Activated CD8-positive, alpha-beta T cell treated with anti-CD3 and anti-CD28 coated beads for 36 hours (primary cell): ENCODE results near the gene DGKD. TPM values are rescaled to one million over a fixed set of nuclear protein-coding genes. Genes with fewer than 3 reads are reported as not detected.

Source experiments
- ATAC-seq: fragments of 200-7000 bp; cut with Tn5 transposase; one replicate; pipeline ENCODE4 v1.10.0; 2021; ENCODE audit warnings: mild to moderate bottlenecking, moderate library complexity
- CTCF ChIA-PET: fragments of 350-600 bp; sonication (Branson Sonifier 250); formaldehyde crosslinking; loops from one replicate; lab custom pipeline; 2021; ENCODE audit warnings: antibody characterized with exemption; lab: Charles Lee
- POLR2A ChIA-PET: fragments of 350-600 bp; sonication (Branson Sonifier 250); formaldehyde crosslinking; loops from one replicate; lab custom pipeline; 2021; ENCODE audit warnings: antibody characterized with exemption; lab: Charles Lee
- DNase-seq: peaks from one replicate; pipeline ENCODE4 v3.0.0-alpha.2; 2020
- H3K27ac Mint-ChIP-seq: one replicate; pipeline ENCODE4 v1.8.0; 2021; ENCODE audit warnings: mild to moderate bottlenecking, mixed read lengths
- H3K27me3 Mint-ChIP-seq: one replicate; pipeline ENCODE4 v1.8.0; 2021; ENCODE audit warnings: mixed read lengths
- H3K36me3 Mint-ChIP-seq: one replicate; pipeline ENCODE4 v1.8.0; 2021; ENCODE audit warnings: low read depth, mixed read lengths
- H3K4me1 Mint-ChIP-seq: one replicate; pipeline ENCODE4 v1.8.0; 2021; ENCODE audit warnings: low read depth, mixed read lengths
- H3K4me3 Mint-ChIP-seq: one replicate; pipeline ENCODE4 v1.8.0; 2021; ENCODE audit warnings: mild to moderate bottlenecking, moderate library complexity, mixed read lengths
- H3K9me3 Mint-ChIP-seq: one replicate; pipeline ENCODE4 v1.8.0; 2021; ENCODE audit warnings: mixed read lengths
- CTCF ChIP-seq: fragments of 200-600 bp; IDR thresholded peaks from one replicate; pipeline ENCODE4 v1.8.0; 2022; ENCODE audit warnings: antibody characterized with exemption, mild to moderate bottlenecking
- intact Hi-C: fragments of 100-400 bp; cut with micrococcal nuclease; formaldehyde crosslinking; loops from one replicate; pipeline ENCODE4 v1.10.0; 2022
- total RNA-seq, 2 experiments: library from RNA; stranded (reverse); gene quantifications; one replicate each; pipeline ENCODE4 v1.2.3, GENCODE V29; 2021

The DGKD gene
- total RNA-seq, 2 experiments from 2014 or later, result 89.6 to 99.5 TPM

GRCh38 chr2:233449081-233449901 is 95.0 kb downstream of the DGKD start:
- H3K9me3 Mint-ChIP-seq, result no peaks in the 10 kb centered on the region
- H3K4me3 Mint-ChIP-seq, result no peak overlapping the region

GRCh38 chr2:233449921-233450863 is 95.9 kb downstream of the DGKD start:
- CTCF ChIA-PET, result no interaction called here
- intact Hi-C loops, result loop anchor here (10.0 kb wide), 2 partner anchors 65 to 95 kb away; partner anchors contain the start of gene DGKD
- no peaks in the 10 kb centered on the region for H3K9me3 Mint-ChIP-seq
- DNase-seq (no peak), ATAC-seq (no peak)
- no peaks in the 10 kb centered on the region for H3K27me3 Mint-ChIP-seq
- POLR2A ChIA-PET, result no interaction called here
- H3K4me3 Mint-ChIP-seq, result no peak overlapping the region
- H3K27ac Mint-ChIP-seq, result no peak overlapping the region
- no peak for TF ChIP-seq CTCF
- H3K4me1 Mint-ChIP-seq, result no peaks in the 10 kb centered on the region
- peaks cover 38% of the 10 kb centered on the region for H3K36me3 Mint-ChIP-seq

More at GRCh38 chr2:233449081-233449901, 95.0 kb downstream of the DGKD start:
- Mint-ChIP-seq H3K4me1 (no peaks in the 10 kb centered on the region), H3K36me3 (peaks cover 41% of the 10 kb centered on the region), H3K27ac (no peak overlapping the region), H3K27me3 (no peaks in the 10 kb centered on the region)
- TF ChIP-seq CTCF, result no peak
- intact Hi-C loops, result loop anchor here (10.0 kb wide), 2 partner anchors 64 to 94 kb away; partner anchors contain the start of gene DGKD
- no peak for DNase-seq
- no peak for ATAC-seq
- POLR2A ChIA-PET, result interaction anchor here (1.2 kb wide), 1 partner anchor 27 kb away, joined by 3 read pairs; no protein-coding TSS in a partner anchor
- CTCF ChIA-PET, result interaction anchor here (1.5 to 1.7 kb wide), 2 partner anchors 14 to 45 kb away, joined by 4 to 11 read pairs; no protein-coding TSS in a partner anchor

- Mint-ChIP-seq H3K4me1 (no peaks in the 10 kb centered on the region), H3K27ac (no peak overlapping the region), H3K36me3 (peaks cover 34% of the 10 kb centered on the region), H3K9me3 (no peaks in the 10 kb centered on the region), H3K4me3 (no peak overlapping the region), H3K27me3 (no peaks in the 10 kb centered on the region)
- POLR2A ChIA-PET, result no interaction called here
- ATAC-seq (no peak), DNase-seq (no peak)
- no peak for TF ChIP-seq CTCF
- intact Hi-C loops, result no loop called here
- CTCF ChIA-PET, result no interaction called here
Observed at GRCh38 chr2:233450864-233451575, 96.7 kb downstream of the DGKD start.

GRCh38 chr2:233451950-233452349 is 97.7 kb downstream of the DGKD start:
- DNase-seq (no peak), ATAC-seq (no peak)
- Mint-ChIP-seq H3K4me1 (no peaks in the 10 kb centered on the region), H3K27me3 (no peaks in the 10 kb centered on the region), H3K27ac (no peak overlapping the region), H3K36me3 (peaks cover 35% of the 10 kb centered on the region), H3K4me3 (no peak overlapping the region), H3K9me3 (no peaks in the 10 kb centered on the region)
- POLR2A ChIA-PET, result interaction anchor here (1.7 kb wide), 1 partner anchor 17 kb away, joined by 3 read pairs; no protein-coding TSS in a partner anchor
- intact Hi-C loops, result no loop called here
- CTCF ChIA-PET, result interaction anchor here (2.9 kb wide), 1 partner anchor 8 kb away, joined by 13 read pairs; no protein-coding TSS in a partner anchor
- no peak for TF ChIP-seq CTCF
